ENCODE data around the gene CCDC9B.

Gene CCDC9B

GRCh38 chr15:40340740-40341400 lies at the start of gene CCDC9B:
TSS of gene CCDC9B (minus strand) at chr15:40340939. CDS start at chr15:40340819, 120 bp downstream.
- no peak for DNase-seq

GRCh38 chr15:40389824-40390595 lies 49.3 kb upstream of the CCDC9B start:
- DNase-seq, result no peak

GRCh38 chr15:40388941-40389823 lies 48.4 kb upstream of the CCDC9B start:
- no peak for DNase-seq

- DNase-seq, result no peak
These were observed 45.7 kb upstream of the CCDC9B start for GRCh38 chr15:40386480-40386879.

- DNase-seq, result peak; percentile 93
These were observed 42.1 kb upstream of the CCDC9B start, which contains the start of gene KNSTRN for GRCh38 chr15:40382580-40383456. TSS of gene KNSTRN (plus strand) at chr15:40382721. CDS start at chr15:40382836, 115 bp downstream.

- no peak for DNase-seq
These were observed 41.2 kb upstream of the CCDC9B start for GRCh38 chr15:40381818-40382529.

GRCh38 chr15:40380636-40381035 lies 39.9 kb upstream of the CCDC9B start:
- no peak for DNase-seq

- DNase-seq, result no peak
These were observed 39.1 kb upstream of the CCDC9B start for GRCh38 chr15:40379853-40380252.

- no peak for DNase-seq
These were observed 38.6 kb upstream of the CCDC9B start for GRCh38 chr15:40379374-40379773.

GRCh38 chr15:40377606-40378005 lies 36.9 kb upstream of the CCDC9B start:
- no peak for DNase-seq

- no peak for DNase-seq
These were observed 32.2 kb upstream of the CCDC9B start for GRCh38 chr15:40372981-40373380.

GRCh38 chr15:40369971-40370370 lies 29.2 kb upstream of the CCDC9B start:
- DNase-seq, result no peak

- DNase-seq, result no peak
These were observed 28.7 kb upstream of the CCDC9B start for GRCh38 chr15:40369474-40369869.

GRCh38 chr15:40368719-40369473 lies 28.2 kb upstream of the CCDC9B start:
- DNase-seq, result no peak

GRCh38 chr15:40367686-40368611 lies 27.2 kb upstream of the CCDC9B start:
- peak; percentile 86 for DNase-seq

- DNase-seq, result no peak
These were observed 26.6 kb upstream of the CCDC9B start for GRCh38 chr15:40367371-40367685.

GRCh38 chr15:40366457-40367370 lies 26.0 kb upstream of the CCDC9B start:
- no peak for DNase-seq

GRCh38 chr15:40365624-40366456 lies 25.1 kb upstream of the CCDC9B start:
- DNase-seq, result no peak
